HepG2 (cell line): ENCODE data around the gene SALL2. TPM values are rescaled to one million over a fixed set of nuclear protein-coding genes. Genes with fewer than 3 reads are reported as not detected.
A peak's percentile ranks its signal among the peaks of the same experiment; 100 is the strongest.

Experiments used
- ATAC-seq: fragments of 200-7000 bp; cut with Tn5 transposase; 3 replicates; pipeline ENCODE4 v1.9.1; 2020; ENCODE audit warnings: mild to moderate bottlenecking, moderate library complexity
- BruUV-seq: library from RNA; stranded (reverse); fragments of 400-500 nt; replicated peaks from 2 replicates; lab custom pipeline; 2021; lab: Mats Ljungman, UMichigan
- CTCF ChIA-PET: fragments of 300-600 bp; formaldehyde crosslinking; extraction: SDS; loops from one replicate; lab custom pipeline; 2021; ENCODE audit warnings: low total read pairs, inconsistent platforms, low intra/inter-chr PET ratio; lab: Yijun Ruan, JAX
- POLR2A ChIA-PET: fragments of 350-600 bp; sonication (Branson Sonifier 250); formaldehyde crosslinking; loops from one replicate; lab custom pipeline; 2020; ENCODE audit warnings: antibody characterized with exemption, inconsistent platforms; lab: Yijun Ruan, JAX
- DNase-seq: peaks from one replicate; pipeline ENCODE4 v3.0.0-alpha.2; 2015; ENCODE audit warnings: low spot score
- FAIRE-seq: peaks from 3 replicates; lab custom pipeline; 2011; peaks lifted over from hg19 to GRCh38; lab: Jason Lieb, UNC
- H2AFZ ChIP-seq: one replicate; pipeline ENCODE4 v1.6.1; 2011; ENCODE audit warnings: low read length, inconsistent platforms
- H3K27ac ChIP-seq: fragments of 300-600 bp; 3 replicates; pipeline ENCODE4 v1.8.0; 2011; ENCODE audit warnings: mixed run types, mild to moderate bottlenecking, mixed read lengths, low read length, inconsistent platforms; ENCODE audit not compliant: insufficient read depth; ENCODE audit errors: extremely low read length
- H3K27me3 ChIP-seq, 2 experiments: fragments of 200-600 bp in 1 of 2; 2 replicates in 1 of 2; 3 replicates in 1 of 2; pipeline versions ENCODE4 v1.6.0 to v1.8.0; 2011; ENCODE audit warnings: low read length in 2 of 2, mild to moderate bottlenecking in 2 of 2, moderate library complexity in 2 of 2, inconsistent platforms in 1 of 2; ENCODE audit not compliant: insufficient read depth in 2 of 2, control insufficient read depth in 1 of 2
- H3K36me3 ChIP-seq, 2 experiments: fragments of 200-600 bp in 1 of 2; replicated peaks in 1 of 2; 2 replicates in 1 of 2; 3 replicates in 1 of 2; pipeline versions ENCODE4 v1.5.1 to v1.8.0; 2011; ENCODE audit warnings: low read length in 2 of 2, inconsistent platforms in 1 of 2; ENCODE audit not compliant: insufficient read depth in 2 of 2, control insufficient read depth in 1 of 2
- H3K4me1 ChIP-seq: 2 replicates; pipeline ENCODE4 v1.5.1; 2012; ENCODE audit warnings: low read length, inconsistent platforms; ENCODE audit not compliant: insufficient read depth
- H3K4me2 ChIP-seq: 2 replicates; pipeline ENCODE4 v1.6.0; 2011; ENCODE audit warnings: low read depth, low read length, inconsistent platforms
- H3K4me3 ChIP-seq, 3 experiments: fragments of 200-600 bp in 1 of 3; sonication (generic), shearing (Covaris generic) in 1 of 3; replicated peaks in 1 of 3; 2 replicates each; pipeline ENCODE4 v1.5.1; 2011 to 2016; ENCODE audit warnings: low read length in 3 of 3, inconsistent platforms in 2 of 3, low read depth in 2 of 3, mild to moderate bottlenecking in 2 of 3, control low read depth in 1 of 3, mixed read lengths in 1 of 3; ENCODE audit not compliant: insufficient read depth in 1 of 3
- H3K79me2 ChIP-seq: one replicate; pipeline ENCODE4 v1.6.1; 2011; ENCODE audit warnings: low read length, inconsistent platforms; ENCODE audit not compliant: insufficient read depth
- H3K9ac ChIP-seq: 2 replicates; pipeline ENCODE4 v1.6.0; 2011; ENCODE audit warnings: mild to moderate bottlenecking, low read depth, low read length, inconsistent platforms; ENCODE audit not compliant: insufficient read depth
- H3K9me3 ChIP-seq: 2 replicates; pipeline ENCODE4 v1.5.1; 2012; ENCODE audit warnings: mild to moderate bottlenecking, low read length
- H4K20me1 ChIP-seq: 2 replicates; pipeline ENCODE4 v1.6.0; 2011; ENCODE audit warnings: inconsistent platforms, mild to moderate bottlenecking, low read length, moderate library complexity; ENCODE audit not compliant: insufficient read depth
- ATF4 ChIP-seq, 2 experiments: fragments of 450-650 bp in 1 of 2; sonication (generic) in 1 of 2; formaldehyde crosslinking; IDR thresholded peaks; 2 replicates each; pipeline versions ENCODE4 v1.5.0 to v1.8.0; 2020 to 2022; ENCODE audit warnings: mild to moderate bottlenecking in 1 of 2, missing genetic modification reagents in 1 of 2
- BORCS8-MEF2B ChIP-seq: sonication (generic); formaldehyde crosslinking; IDR thresholded peaks from 2 replicates; pipeline ENCODE4 v1.8.0; 2022; ENCODE audit warnings: mild to moderate bottlenecking, missing genetic modification reagents
- CEBPG ChIP-seq: IDR thresholded peaks from 2 replicates; pipeline ENCODE4 v1.6.1; 2016
- CREM ChIP-seq, 2 experiments: sonication (generic) in 1 of 2; formaldehyde crosslinking in 1 of 2; IDR thresholded peaks; 2 replicates each; pipeline versions ENCODE4 v1.4.0 to v1.6.1; 2016 to 2020; ENCODE audit warnings: antibody characterized with exemption in 1 of 2, mild to moderate bottlenecking in 1 of 2, missing genetic modification reagents in 1 of 2
- DMAP1 ChIP-seq: IDR thresholded peaks from 2 replicates; pipeline ENCODE4 v1.6.1; 2016
- ELF3 ChIP-seq: IDR thresholded peaks from 2 replicates; pipeline ENCODE4 v1.6.1; 2016; ENCODE audit warnings: missing genetic modification reagents, missing compliant biosample characterization
- IKZF4 ChIP-seq: sonication (generic); formaldehyde crosslinking; IDR thresholded peaks from 2 replicates; pipeline ENCODE4 v1.5.1; 2020; ENCODE audit warnings: borderline replicate concordance, mild to moderate bottlenecking, low read depth, missing genetic modification reagents; ENCODE audit errors: not compliant biosample characterization
- JUNB ChIP-seq: sonication (generic); formaldehyde crosslinking; IDR thresholded peaks from 2 replicates; pipeline ENCODE4 v1.8.0; 2022; ENCODE audit warnings: missing genetic modification reagents, mild to moderate bottlenecking, borderline replicate concordance
- KLF12 ChIP-seq: sonication (generic); formaldehyde crosslinking; IDR thresholded peaks from 2 replicates; pipeline ENCODE4 v1.4.0; 2020; ENCODE audit warnings: missing genetic modification reagents, borderline replicate concordance
- NFIB ChIP-seq: sonication (generic); formaldehyde crosslinking; IDR thresholded peaks from 2 replicates; pipeline ENCODE4 v1.9.0; 2021; ENCODE audit warnings: missing genetic modification reagents, mild to moderate bottlenecking, borderline replicate concordance
- PLSCR1 ChIP-seq: sonication (generic); formaldehyde crosslinking; IDR thresholded peaks from 2 replicates; pipeline ENCODE4 v1.5.0; 2020; ENCODE audit warnings: missing genetic modification reagents, mild to moderate bottlenecking, borderline replicate concordance
- PTBP1 ChIP-seq: fragments of 200-400 bp; formaldehyde crosslinking; IDR thresholded peaks from 2 replicates; pipeline ENCODE4 v1.6.1; 2018; ENCODE audit warnings: low read length, low read depth; ENCODE audit not compliant: poor library complexity, severe bottlenecking
- ZBTB20 ChIP-seq: sonication (generic); formaldehyde crosslinking; IDR thresholded peaks from 2 replicates; pipeline ENCODE4 v1.8.1; 2023; ENCODE audit warnings: missing genetic modification reagents, low read depth, mild to moderate bottlenecking, borderline replicate concordance
- ZBTB7B ChIP-seq: sonication (generic); formaldehyde crosslinking; IDR thresholded peaks from 2 replicates; pipeline ENCODE4 v1.4.0; 2020; ENCODE audit warnings: missing genetic modification reagents
- ZNF12 ChIP-seq: sonication (generic); formaldehyde crosslinking; IDR thresholded peaks from 2 replicates; pipeline ENCODE4 v1.5.0; 2020; ENCODE audit warnings: missing genetic modification reagents
- ZNF138 ChIP-seq: sonication (generic); formaldehyde crosslinking; IDR thresholded peaks from 2 replicates; pipeline ENCODE4 v1.5.0; 2020; ENCODE audit warnings: mild to moderate bottlenecking, low read depth, missing genetic modification reagents
- ZNF331 ChIP-seq: sonication (generic); formaldehyde crosslinking; IDR thresholded peaks from 2 replicates; pipeline ENCODE4 v1.4.0; 2020; ENCODE audit warnings: missing genetic modification reagents
- ZSCAN25 ChIP-seq: sonication (generic); formaldehyde crosslinking; IDR thresholded peaks from 2 replicates; pipeline ENCODE4 v1.8.0; 2022; ENCODE audit warnings: mild to moderate bottlenecking, missing genetic modification reagents
- WGBS: methylation state at CpG from one replicate; pipeline ENCODE4 v1.1.6; 2017; ENCODE audit warnings: low lambda C conversion rate; 5-methylcytosine and 5-hydroxymethylcytosine counted together
- in situ Hi-C: cut with HindIII; loops from 2 replicates; pipeline ENCODE4 v1.10.0; 2017; ENCODE audit warnings: low pct_unique_long_range_greater_than_20kb; ENCODE audit not compliant: extremely low pct_ligation_motif_present
- intact Hi-C: fragments of 100-400 bp; cut with micrococcal nuclease; formaldehyde crosslinking; loops from one replicate; pipeline ENCODE4 v1.10.0; 2022; ENCODE audit not compliant: unreplicated experiment
- polyA plus RNA-seq, 8 experiments: library from polyadenylated mRNA; depleted of rRNA in 3 of 8; stranded (reverse) in 7 of 8; unstranded in 1 of 8; fragments of >200 nt; fragmentation: Illumina TruSeq in 4 of 8; extraction: Trizol in 4 of 8; gene quantifications; 2 replicates each; pipeline versions ENCODE4 v1.2.1 to v1.2.3, GENCODE V29; 2011 to 2016; ENCODE audit warnings: low read depth in 4 of 8, missing spikeins in 1 of 8, mixed read lengths in 1 of 8; ENCODE audit not compliant: insufficient read depth in 1 of 8
- total RNA-seq, 5 experiments: library from RNA; depleted of rRNA; stranded (reverse); fragments of >200 nt; fragmentation: Illumina TruSeq; extraction: Trizol; gene quantifications; 2 replicates each; pipeline ENCODE4 v1.2.3, GENCODE V29; 2016; ENCODE audit warnings: low read depth in 1 of 5

SALL2 gene
- total and polyA plus RNA-seq, 2 of the 13 experiments (the other 11 are each of a cell fraction or from before 2014, with no cell fraction given): 4.9 to 5.8 TPM

- in situ Hi-C loops (no loop called here), intact Hi-C loops (loop anchor here (1.0 to 2.0 kb wide), 3 partner anchors 20 to 1015 kb away; partner anchors contain the start of genes CHD8 and PIP4P1)
- H3K36me3 ChIP-seq: peaks cover 8 to 28% of the 10 kb centered on the region in 2 experiments
- POLR2A ChIA-PET: interaction anchor here (0.7 to 5.2 kb wide), 10 partner anchors 12 to 92 kb away, joined by 3 to 47 read pairs (median 7); partner anchors contain the start of genes CHD8 and METTL3
- DNase-seq (peak; percentile 18), ATAC-seq (peak; percentile 32), FAIRE-seq (peak; percentile 4)
- no peaks in the 10 kb centered on the region for H3K9me3 ChIP-seq
- H3K4me3 ChIP-seq: peak overlapping the region; percentile 83 to 99 (median 87)
- H3K4me1 ChIP-seq: peaks cover 29% of the 10 kb centered on the region
- no peaks in the 10 kb centered on the region; a peak in 1 of 5 replicates for H3K27me3 ChIP-seq
- H2AFZ ChIP-seq: peak overlapping the region; percentile 88
- no peaks in the 10 kb centered on the region for H4K20me1 ChIP-seq
- TSS peak; percentile 82 for BruUV-seq
- H3K79me2 ChIP-seq: peaks cover 45% of the 10 kb centered on the region
- H3K4me2 ChIP-seq: peak overlapping the region; percentile 84
- H3K9ac ChIP-seq: peak overlapping the region; percentile 95
- peak overlapping the region; percentile 87 for H3K27ac ChIP-seq
- 9% methylated on average over 10 of the region's 10 CpGs for WGBS
- CTCF ChIA-PET: interaction anchor here (1.7 to 2.0 kb wide), 2 partner anchors 20 to 82 kb away, joined by 12 to 19 read pairs; partner anchors contain the start of gene CHD8
- TF ChIP-seq NFIB (CRISPR knock-in tag): no peak
- TF ChIP-seq PLSCR1 (CRISPR knock-in tag): no peak
- no peak for TF ChIP-seq DMAP1
- TF ChIP-seq ELF3 (CRISPR knock-in tag): 0 out of 2 replicates have a peak, but pooled peaks have one; percentile 11
- peak; percentile 13; the same call in 1 of the 2 replicates for TF ChIP-seq CEBPG (CRISPR knock-in tag)
- no peak for TF ChIP-seq ZSCAN25 (CRISPR knock-in tag)
- 0 out of 4 replicates have a peak, but pooled peaks of 1 of the 2 experiments have one; percentile 23 for TF ChIP-seq ATF4 (CRISPR knock-in tag; IDR thresholded peaks at IDR 0.05)
- TF ChIP-seq CREM (IDR thresholded peaks at IDR 0.05): no peak
- no peak for TF ChIP-seq CREM (CRISPR knock-in tag; IDR thresholded peaks at IDR 0.05)
- no peak for TF ChIP-seq ZNF12
- TF ChIP-seq ZNF138 (CRISPR knock-in tag): no peak
- TF ChIP-seq JUNB: no peak
- no peak for TF ChIP-seq ZBTB7B (CRISPR knock-in tag)
- no peak for TF ChIP-seq ZNF331 (CRISPR knock-in tag)
- TF ChIP-seq IKZF4: no peak
- TF ChIP-seq PTBP1: no peak
- TF ChIP-seq KLF12: no peak
- TF ChIP-seq BORCS8-MEF2B (CRISPR knock-in tag): no peak
- peak; percentile 43; the same call in 1 of the 2 replicates for TF ChIP-seq ZBTB20 (CRISPR knock-in tag)
These were observed 50.2 kb downstream of the SALL2 start for GRCh38 chr14:21475767-21476522.
